Kidney epithelial cell (primary cell): Measurements from ENCODE around the gene ERN1. TPM values are rescaled to one million over a fixed set of nuclear protein-coding genes. Genes with fewer than 3 reads are reported as not detected.

Experiments
- DNase-seq: peaks from one replicate; pipeline ENCODE4 v3.0.0-alpha.2; 2010; ENCODE audit warnings: low read depth
- H3K27me3 ChIP-seq: 2 replicates; pipeline ENCODE4 v1.6.0; 2011; ENCODE audit warnings: low read length; ENCODE audit not compliant: control insufficient read depth, insufficient read depth
- H3K36me3 ChIP-seq: 2 replicates; pipeline ENCODE4 v1.5.1; 2011; ENCODE audit warnings: low read length; ENCODE audit not compliant: control insufficient read depth, insufficient read depth
- H3K4me3 ChIP-seq: 2 replicates; pipeline ENCODE4 v1.5.1; 2011; ENCODE audit warnings: low read depth, mild to moderate bottlenecking, control low read depth, low read length
- CTCF ChIP-seq: IDR thresholded peaks from 2 replicates; pipeline ENCODE4 v1.5.1; 2011; ENCODE audit warnings: mild to moderate bottlenecking, moderate library complexity, low read length, control low read depth, inconsistent platforms; ENCODE audit not compliant: insufficient read depth, poor library complexity, severe bottlenecking
- total RNA-seq: library from RNA; depleted of rRNA; stranded (reverse); fragments of >200 nt; gene quantifications from 2 replicates; pipeline ENCODE4 v1.2.3, GENCODE V29; 2015

ERN1 gene
- total RNA-seq, 1 donor from 2014 or later = 19.6 TPM

- DNase-seq = no peak
Observed at GRCh38 chr17:63997341-63998048, 132.4 kb downstream of the ERN1 start.

DNA sequence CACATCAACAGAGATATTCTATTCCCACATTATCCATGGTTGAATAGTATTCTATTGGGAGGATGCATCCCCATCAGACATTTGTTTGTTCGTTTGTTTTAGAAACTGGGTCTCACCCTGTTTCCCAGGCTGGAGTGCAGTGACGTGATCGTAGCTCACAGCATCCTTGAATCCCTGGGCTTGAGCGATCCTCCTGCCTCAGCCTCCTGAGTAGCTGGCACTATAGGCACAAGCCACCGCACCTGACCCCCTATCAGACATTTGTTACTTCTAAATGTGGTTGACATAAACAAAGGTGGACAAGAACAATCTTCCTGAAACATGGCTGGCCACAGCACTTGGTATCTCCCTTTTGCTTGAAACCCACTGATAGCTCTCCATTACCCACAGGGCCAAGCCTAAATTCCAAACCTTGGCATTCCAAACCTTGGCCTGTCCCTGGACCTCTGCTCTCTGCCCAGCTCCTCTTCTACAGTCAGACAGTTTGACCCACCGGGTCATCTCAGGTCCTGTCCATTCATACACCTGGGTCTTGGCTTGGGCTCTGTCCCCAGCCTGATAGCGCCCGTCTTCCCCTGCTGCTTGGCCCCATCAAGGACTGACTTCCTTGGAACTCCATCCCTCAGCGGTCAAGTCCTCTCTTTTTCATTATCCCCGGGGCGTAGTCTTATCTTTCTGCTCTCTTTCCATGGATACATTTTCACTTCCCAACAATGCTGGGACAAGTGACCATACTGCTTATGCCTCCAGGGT, 133.3 kb downstream of the ERN1 start:
- no peak for TF ChIP-seq CTCF
- H3K36me3 ChIP-seq = no peaks in the 10 kb centered on the region
- no peak for DNase-seq
- H3K27me3 ChIP-seq = peaks cover 45% of the 10 kb centered on the region
- H3K4me3 ChIP-seq = no peak overlapping the region

More at GRCh38 chr17:63997341-63998048, 132.4 kb downstream of the ERN1 start:
- no peak overlapping the region for H3K4me3 ChIP-seq
- TF ChIP-seq CTCF = no peak
- no peaks in the 10 kb centered on the region for H3K36me3 ChIP-seq
- peaks cover 36% of the 10 kb centered on the region for H3K27me3 ChIP-seq

DNA sequence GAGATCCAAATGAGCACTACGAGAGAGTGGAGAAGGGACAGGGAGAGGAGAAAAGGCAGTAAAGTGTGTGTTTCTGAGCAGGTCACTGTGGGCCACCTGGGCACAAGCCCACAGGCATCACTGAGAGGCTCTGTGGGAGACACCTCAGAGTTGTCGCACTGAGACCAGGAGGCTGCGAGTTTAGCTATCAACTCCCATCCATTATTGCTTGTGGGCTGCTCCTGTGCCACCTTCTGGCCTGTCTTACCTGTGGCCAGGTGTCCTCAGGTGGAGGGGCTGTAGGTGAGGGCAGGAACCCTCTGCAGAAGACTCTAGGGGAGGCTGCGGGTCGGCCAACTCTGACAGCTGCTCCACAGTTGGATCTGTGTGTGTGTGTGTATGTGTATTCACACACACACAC, 134.3 kb downstream of the ERN1 start:
- no peak for TF ChIP-seq CTCF
- Histone ChIP-seq H3K4me3 (no peak overlapping the region), H3K36me3 (no peaks in the 10 kb centered on the region), H3K27me3 (peaks cover 50% of the 10 kb centered on the region)
- no peak for DNase-seq

- DNase-seq = no peak
- peaks cover 61% of the 10 kb centered on the region for H3K27me3 ChIP-seq
- TF ChIP-seq CTCF = no peak
- H3K36me3 ChIP-seq = no peaks in the 10 kb centered on the region
- H3K4me3 ChIP-seq = no peak overlapping the region
Observed at GRCh38 chr17:63993368-63993985, 136.5 kb downstream of the ERN1 start.

- TF ChIP-seq CTCF = no peak
- no peaks in the 10 kb centered on the region for H3K36me3 ChIP-seq
- peaks cover 47% of the 10 kb centered on the region for H3K27me3 ChIP-seq
- no peak for DNase-seq
- H3K4me3 ChIP-seq = no peak overlapping the region
Observed at GRCh38 chr17:63991611-63992010, 138.3 kb downstream of the ERN1 start.
